Upper lobe of right lung (tissue), 1 donor: Measurements from ENCODE around the gene CUL2. TPM values are rescaled to one million over a fixed set of nuclear protein-coding genes. Genes with fewer than 3 reads are reported as not detected.

Experiments
- ATAC-seq: fragments of 200-7000 bp; cut with Tn5 transposase; one replicate; pipeline ENCODE4 v1.9.1; 2020; ENCODE audit warnings: mild to moderate bottlenecking, moderate library complexity
- DNase-seq: peaks from one replicate; pipeline ENCODE4 v3.0.0-alpha.2; 2020
- H3K27ac ChIP-seq: fragments of 200-600 bp; one replicate; pipeline ENCODE4 v1.8.0; 2022
- H3K27me3 ChIP-seq: fragments of 200-600 bp; one replicate; pipeline ENCODE4 v1.8.0; 2022; ENCODE audit warnings: mild to moderate bottlenecking
- H3K36me3 ChIP-seq: fragments of 200-600 bp; one replicate; pipeline ENCODE4 v1.8.0; 2022
- H3K4me1 ChIP-seq: fragments of 200-600 bp; one replicate; pipeline ENCODE4 v1.8.0; 2022
- H3K4me3 ChIP-seq: fragments of 200-600 bp; one replicate; pipeline ENCODE4 v1.8.0; 2022; ENCODE audit warnings: mild to moderate bottlenecking
- H3K9me3 ChIP-seq: fragments of 200-600 bp; one replicate; pipeline ENCODE4 v1.8.0; 2022
- intact Hi-C: fragments of 100-400 bp; cut with DNase I; formaldehyde crosslinking; loops from one replicate; pipeline ENCODE4 v1.11.0; 2022
- microRNA-seq: library from miRNA; unstranded; fragments of <30 nt; microRNA quantifications from one replicate; pipeline ENCODE4 v1.2.0, GENCODE V29; 2020; ENCODE audit warnings: borderline microRNAs expressed
- total RNA-seq: library from RNA; stranded (reverse); fragmentation: NEBNext Ultra II Directional; extraction: Animal tissue kit (Norgen Biotek cat#: 25700); gene quantifications from one replicate; pipeline ENCODE4 v1.2.1, GENCODE V29; 2021
- TF ChIP-seq, protein P1 (sequence below): fragments of 200-600 bp; IDR thresholded peaks from one replicate; pipeline ENCODE4 v1.8.0; 2022; ENCODE audit warnings: antibody characterized with exemption
- donor health status: DM: no; HTN: yes; CAD: no; lungs with severe emphysema.

Gene CUL2
- total RNA-seq, 1 donor from 2014 or later, result 33.0 TPM

DNA sequence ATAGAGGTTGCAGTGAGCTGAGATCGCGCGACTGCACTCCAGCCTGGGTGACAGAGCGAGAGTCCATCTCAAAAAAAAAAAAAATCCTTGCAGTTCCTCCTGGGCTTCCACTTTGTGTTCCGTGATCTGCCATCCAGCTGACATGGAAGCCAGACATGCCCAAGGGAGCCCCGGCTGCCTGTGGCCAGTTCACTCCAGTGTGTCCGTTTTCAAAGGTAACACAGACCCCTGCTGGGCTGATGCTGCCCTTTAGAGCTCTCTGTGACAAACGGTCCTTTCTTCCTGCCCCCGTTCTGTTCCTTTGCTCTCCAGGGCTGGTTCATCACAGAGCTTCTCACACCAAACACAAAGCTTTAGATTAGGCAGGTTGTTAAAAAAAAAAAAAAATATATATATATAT lies 130.8 kb downstream of the CUL2 start:
- Histone ChIP-seq H3K4me3 (no peak overlapping the region), H3K27me3 (no peaks in the 10 kb centered on the region), H3K9me3 (no peaks in the 10 kb centered on the region), H3K4me1 (no peaks in the 10 kb centered on the region), H3K27ac (no peak overlapping the region), H3K36me3 (no peaks in the 10 kb centered on the region)
- intact Hi-C loops, result no loop called here
- TF ChIP-seq, protein P1, sequence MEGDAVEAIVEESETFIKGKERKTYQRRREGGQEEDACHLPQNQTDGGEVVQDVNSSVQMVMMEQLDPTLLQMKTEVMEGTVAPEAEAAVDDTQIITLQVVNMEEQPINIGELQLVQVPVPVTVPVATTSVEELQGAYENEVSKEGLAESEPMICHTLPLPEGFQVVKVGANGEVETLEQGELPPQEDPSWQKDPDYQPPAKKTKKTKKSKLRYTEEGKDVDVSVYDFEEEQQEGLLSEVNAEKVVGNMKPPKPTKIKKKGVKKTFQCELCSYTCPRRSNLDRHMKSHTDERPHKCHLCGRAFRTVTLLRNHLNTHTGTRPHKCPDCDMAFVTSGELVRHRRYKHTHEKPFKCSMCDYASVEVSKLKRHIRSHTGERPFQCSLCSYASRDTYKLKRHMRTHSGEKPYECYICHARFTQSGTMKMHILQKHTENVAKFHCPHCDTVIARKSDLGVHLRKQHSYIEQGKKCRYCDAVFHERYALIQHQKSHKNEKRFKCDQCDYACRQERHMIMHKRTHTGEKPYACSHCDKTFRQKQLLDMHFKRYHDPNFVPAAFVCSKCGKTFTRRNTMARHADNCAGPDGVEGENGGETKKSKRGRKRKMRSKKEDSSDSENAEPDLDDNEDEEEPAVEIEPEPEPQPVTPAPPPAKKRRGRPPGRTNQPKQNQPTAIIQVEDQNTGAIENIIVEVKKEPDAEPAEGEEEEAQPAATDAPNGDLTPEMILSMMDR, result no peak
- ATAC-seq, result no peak
- DNase-seq, result no peak

Small RNA genes within 50 kb of the gene (microRNA-seq; reads per million reads assigned to microRNA genes)
- 1.2 reads per million for gene MIR3611

Other genes with a start within 250 kb of the CUL2 start
- gene CREM, start 36.5 kb upstream of the CUL2 start, total RNA-seq, result 24.3 TPM
- gene CCNY, start 246.2 kb upstream of the CUL2 start, total RNA-seq, result 85.4 TPM